Natural killer cell (primary cell): Measurements from ENCODE around the gene C2. TPM values are rescaled to one million over a fixed set of nuclear protein-coding genes. Genes with fewer than 3 reads are reported as not detected.

ENCODE experiments used
- ATAC-seq, 3 donors: fragments of 150-1000 bp in 2 of 3; fragments of 200-7000 bp in 1 of 3; cut with Tn5 transposase; 1 replicate in 1 of 3; 2 replicates in 2 of 3; pipeline ENCODE4 v1.10.0; 2021; ENCODE audit warnings: mild to moderate bottlenecking in 2 of 3, moderate library complexity in 2 of 3
- DNase-seq, 2 donors: peaks; one replicate each; pipeline versions ENCODE4 v3.0.0 to v3.0.0-alpha.2; 2013 to 2021; ENCODE audit warnings: mixed read lengths in 1 of 2
- H3K27ac ChIP-seq: one replicate; pipeline ENCODE4 v1.5.1; 2013; ENCODE audit warnings: mild to moderate bottlenecking, low read length
- H3K27me3 ChIP-seq: one replicate; pipeline ENCODE4 v1.6.1; 2013; ENCODE audit warnings: low read length; ENCODE audit not compliant: control insufficient read depth, insufficient read depth
- H3K36me3 ChIP-seq: one replicate; pipeline ENCODE4 v1.6.1; 2013; ENCODE audit warnings: low read length; ENCODE audit not compliant: control insufficient read depth, insufficient read depth
- H3K4me1 ChIP-seq: one replicate; pipeline ENCODE4 v1.6.1; 2013; ENCODE audit warnings: low read length; ENCODE audit not compliant: control insufficient read depth, insufficient read depth
- H3K4me3 ChIP-seq: one replicate; pipeline ENCODE4 v1.5.1; 2013; ENCODE audit warnings: low read length
- H3K9me3 ChIP-seq: one replicate; pipeline ENCODE4 v1.6.1; 2013; ENCODE audit warnings: low read length; ENCODE audit not compliant: control insufficient read depth, insufficient read depth
- H3K27ac Mint-ChIP-seq, 2 donors: one replicate each; pipeline ENCODE4 v1.8.0; 2022; ENCODE audit warnings: mild to moderate bottlenecking in 2 of 2, mixed read lengths in 2 of 2, moderate library complexity in 1 of 2
- H3K27me3 Mint-ChIP-seq, 2 donors: one replicate each; pipeline ENCODE4 v1.8.0; 2022; ENCODE audit warnings: low read depth in 2 of 2, mixed read lengths in 2 of 2
- H3K36me3 Mint-ChIP-seq: one replicate; pipeline ENCODE4 v1.8.0; 2022; ENCODE audit warnings: mixed read lengths
- H3K4me1 Mint-ChIP-seq, 2 donors: one replicate each; pipeline ENCODE4 v1.8.0; 2022; ENCODE audit warnings: mixed read lengths in 2 of 2
- H3K4me3 Mint-ChIP-seq: one replicate; pipeline ENCODE4 v1.8.0; 2022; ENCODE audit warnings: mild to moderate bottlenecking, moderate library complexity, mixed read lengths
- H3K9me3 Mint-ChIP-seq, 2 donors: one replicate each; pipeline ENCODE4 v1.8.0; 2022; ENCODE audit warnings: mixed read lengths in 2 of 2
- CTCF ChIP-seq: fragments of 200-600 bp; IDR thresholded peaks from one replicate; pipeline ENCODE4 v1.8.0; 2022; ENCODE audit warnings: antibody characterized with exemption
- WGBS: methylation state at CpG from one replicate; pipeline ENCODE4 v1.1.7; 2013; ENCODE audit warnings: missing lambda C conversion rate; ENCODE audit not compliant: insufficient coverage; 5-methylcytosine and 5-hydroxymethylcytosine counted together
- intact Hi-C: fragments of 100-400 bp; cut with micrococcal nuclease; formaldehyde crosslinking; loops from one replicate; pipeline ENCODE4 v1.14.2; 2022
- total RNA-seq, 4 donors: library from RNA; stranded (reverse); fragments of 120-200 nt in 1 of 4; gene quantifications; one replicate each; pipeline versions ENCODE4 v1.2.3 to v1.2.4, GENCODE V29; 2013 to 2022

C2 gene
- total RNA-seq, 3 donors from 2014 or later (not counting 1 experiment from before 2014, with no cell fraction given) = 0.55 to 1.3 (median 1.0) TPM

GRCh38 chr6:31958741-31959739 is 31.5 kb downstream of the C2 start, which contains the start of the genes NELFE and SKIC2:
NELFE (minus strand) TSS chr6:31958971; CDS start chr6:31958446, 525 bp downstream.
SKIC2 (plus strand) TSS chr6:31959175; CDS start chr6:31959193, 18 bp downstream.
- H3K4me1 ChIP-seq = peaks cover 22% of the 10 kb centered on the region
- H3K27me3 ChIP-seq = no peaks in the 10 kb centered on the region
- H3K4me1 Mint-ChIP-seq = peaks cover 31 to 43% of the 10 kb centered on the region in 2 donors
- no peaks in the 10 kb centered on the region for H3K27me3 Mint-ChIP-seq
- peak within 1 kb of the TSS; percentile 70 for H3K4me3 ChIP-seq
- H3K9me3 Mint-ChIP-seq = no peaks in the 10 kb centered on the region
- intact Hi-C loops = loop anchor here (1.0 to 5.0 kb wide), 2 partner anchors 13 to 62 kb away; partner anchors contain the start of genes DXO and EHMT2
- peak within 1 kb of the TSS; percentile 88 for H3K27ac ChIP-seq
- WGBS = under 1% methylated on average over 57 of the region's 59 CpGs
- ATAC-seq (peak; percentile 97 to 98 (median 97)), DNase-seq (peak; percentile 98 to 99)
- H3K36me3 Mint-ChIP-seq = peaks cover 12% of the 10 kb centered on the region
- H3K4me3 Mint-ChIP-seq = peak within 1 kb of the TSS; percentile 96
- peak within 1 kb of the TSS; percentile 97 to 98 for H3K27ac Mint-ChIP-seq
- TF ChIP-seq CTCF = no peak
- no peaks in the 10 kb centered on the region for H3K9me3 ChIP-seq
- peaks cover 63% of the 10 kb centered on the region for H3K36me3 ChIP-seq

GRCh38 chr6:31961616-31962015 is 34.1 kb downstream of the C2 start:
- H3K27ac Mint-ChIP-seq = peak overlapping the region; percentile 52 to 98
- 98% methylated on average over 12 of the region's 12 CpGs for WGBS
- H3K27me3 Mint-ChIP-seq = no peaks in the 10 kb centered on the region
- peaks cover 31 to 43% of the 10 kb centered on the region in 2 donors for H3K4me1 Mint-ChIP-seq
- TF ChIP-seq CTCF = no peak
- no peaks in the 10 kb centered on the region for H3K27me3 ChIP-seq
- H3K4me3 ChIP-seq = no peak overlapping the region
- DNase-seq = no peak
- peaks cover 7% of the 10 kb centered on the region for H3K36me3 Mint-ChIP-seq
- H3K9me3 Mint-ChIP-seq = no peaks in the 10 kb centered on the region
- no peak for ATAC-seq
- H3K9me3 ChIP-seq = no peaks in the 10 kb centered on the region
- H3K36me3 ChIP-seq = peaks cover 67% of the 10 kb centered on the region
- H3K4me3 Mint-ChIP-seq = peak overlapping the region; percentile 47
- H3K27ac ChIP-seq = no peak overlapping the region
- intact Hi-C loops = no loop called here
- peaks cover 22% of the 10 kb centered on the region for H3K4me1 ChIP-seq

GRCh38 chr6:31963921-31964320 is 36.4 kb downstream of the C2 start:
- H3K9me3 ChIP-seq = no peaks in the 10 kb centered on the region
- TF ChIP-seq CTCF = no peak
- no peak overlapping the region for H3K4me3 Mint-ChIP-seq
- intact Hi-C loops = no loop called here
- ATAC-seq (no peak), DNase-seq (no peak)
- H3K4me3 ChIP-seq = no peak overlapping the region
- H3K9me3 Mint-ChIP-seq = no peaks in the 10 kb centered on the region
- no peaks in the 10 kb centered on the region for H3K27me3 ChIP-seq
- WGBS = 97% methylated on average over 18 of the region's 19 CpGs
- no peaks in the 10 kb centered on the region for H3K27me3 Mint-ChIP-seq
- peaks cover 86% of the 10 kb centered on the region for H3K36me3 ChIP-seq
- H3K36me3 Mint-ChIP-seq = peaks cover 7% of the 10 kb centered on the region
- H3K4me1 Mint-ChIP-seq = peaks cover 14 to 27% of the 10 kb centered on the region in 2 donors
- no peak overlapping the region for H3K27ac ChIP-seq
- H3K4me1 ChIP-seq = peaks cover 15% of the 10 kb centered on the region
- H3K27ac Mint-ChIP-seq = no peak overlapping the region
